KBM-7 (cell line): ENCODE data around the gene BNC2.

Experiments used
- DNase-seq: peaks from one replicate; pipeline ENCODE4 v3.0.0-alpha.2; 2015
- in situ Hi-C: fragments of 300-500 bp; cut with MboI; formaldehyde crosslinking; loops from 2 replicates; pipeline ENCODE4 v1.14.3; 2020; ENCODE audit warnings: low sequenced_read_pairs, low pct_unique_long_range_greater_than_20kb, mixed read lengths

BNC2 gene

DNA sequence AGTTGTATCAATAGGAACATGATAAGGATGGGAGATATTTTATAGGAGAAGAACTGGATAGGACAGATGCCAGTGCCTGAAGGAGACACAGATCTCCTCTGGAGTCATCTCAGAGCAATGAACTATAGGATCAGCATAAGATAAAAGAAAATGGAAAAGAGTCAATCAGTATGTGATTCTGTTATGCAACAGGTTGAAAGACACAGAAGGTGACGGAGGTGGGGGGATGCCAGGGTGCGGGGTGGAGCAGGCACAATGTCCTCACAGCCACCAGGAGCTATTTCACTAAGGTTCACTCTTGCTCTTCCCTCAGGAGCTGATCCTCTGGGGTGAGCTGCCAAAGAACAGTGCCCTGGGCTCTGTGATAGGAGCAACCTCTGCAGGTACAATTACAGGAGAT is 179.8 kb downstream of the BNC2 start:
- in situ Hi-C loops: no loop called here

DNA sequence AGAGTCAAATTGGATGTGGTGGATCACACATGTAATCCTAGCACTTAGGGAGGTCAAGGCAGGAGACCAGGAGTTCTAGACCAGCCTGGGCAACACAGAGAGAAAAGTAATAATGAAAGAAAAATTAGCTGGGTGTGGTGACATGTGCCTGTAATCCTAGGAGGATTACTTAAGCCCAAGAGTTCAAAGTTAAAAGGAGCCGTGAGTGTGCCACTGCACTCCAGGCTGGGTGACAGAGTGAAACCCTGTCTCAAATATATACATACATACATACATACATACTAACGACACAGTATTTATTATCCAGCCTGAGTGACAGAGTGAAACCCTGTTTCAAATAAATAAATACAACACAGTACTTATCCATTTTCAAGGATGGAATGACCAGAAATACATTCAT is 180.3 kb downstream of the BNC2 start:
- in situ Hi-C loops: no loop called here
- no peak for DNase-seq

More for the DNA sequence above, 179.8 kb downstream of the BNC2 start:
- DNase-seq: no peak

DNA sequence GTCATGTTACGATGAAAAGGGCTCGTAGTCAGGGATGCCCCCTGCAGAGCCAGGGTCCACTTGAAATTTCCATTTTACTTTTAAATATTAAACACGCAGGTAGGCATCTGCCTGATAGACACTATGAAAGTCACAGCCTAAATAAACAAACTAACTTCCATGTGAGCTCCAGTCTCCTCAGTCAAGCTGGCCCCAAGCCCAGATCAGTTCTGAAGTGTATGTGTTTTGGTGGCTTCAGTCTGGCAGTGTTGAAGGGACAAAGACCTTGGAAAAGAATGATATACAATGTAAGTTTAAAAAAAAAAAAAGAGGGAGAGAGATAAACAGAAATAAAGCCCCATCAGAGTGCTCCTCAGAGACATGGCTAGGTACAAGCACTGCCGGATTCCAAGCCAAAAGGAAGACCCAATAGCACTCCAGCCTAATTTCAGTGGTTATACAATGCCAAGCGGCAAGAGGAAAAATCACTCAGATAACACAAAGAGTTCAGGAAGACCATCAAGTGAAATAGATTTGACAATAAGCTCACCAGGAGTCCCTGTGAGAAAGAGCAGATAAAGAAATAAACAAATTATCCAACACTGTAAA is 181.0 kb downstream of the BNC2 start:
- DNase-seq: no peak
- in situ Hi-C loops: no loop called here

DNA sequence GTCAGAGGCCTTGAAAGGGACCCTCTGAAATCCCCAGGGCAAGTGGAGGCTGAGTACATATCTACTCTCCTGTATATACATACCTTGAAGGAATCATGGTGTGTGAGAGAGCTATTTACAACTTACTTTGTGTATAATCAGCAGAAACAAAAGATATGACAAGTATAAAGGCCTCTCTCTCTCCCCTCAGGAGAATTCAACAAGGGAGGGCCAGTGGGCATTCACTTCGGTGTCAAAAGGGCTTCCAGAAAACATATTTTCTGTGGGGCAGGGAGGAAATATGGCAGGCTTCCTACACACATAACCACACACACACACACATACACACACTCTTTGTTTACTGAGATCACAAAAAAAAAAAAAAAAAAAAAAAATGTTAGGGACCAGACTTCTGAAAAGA is 181.7 kb downstream of the BNC2 start:
- no peak for DNase-seq
- in situ Hi-C loops: no loop called here

DNA sequence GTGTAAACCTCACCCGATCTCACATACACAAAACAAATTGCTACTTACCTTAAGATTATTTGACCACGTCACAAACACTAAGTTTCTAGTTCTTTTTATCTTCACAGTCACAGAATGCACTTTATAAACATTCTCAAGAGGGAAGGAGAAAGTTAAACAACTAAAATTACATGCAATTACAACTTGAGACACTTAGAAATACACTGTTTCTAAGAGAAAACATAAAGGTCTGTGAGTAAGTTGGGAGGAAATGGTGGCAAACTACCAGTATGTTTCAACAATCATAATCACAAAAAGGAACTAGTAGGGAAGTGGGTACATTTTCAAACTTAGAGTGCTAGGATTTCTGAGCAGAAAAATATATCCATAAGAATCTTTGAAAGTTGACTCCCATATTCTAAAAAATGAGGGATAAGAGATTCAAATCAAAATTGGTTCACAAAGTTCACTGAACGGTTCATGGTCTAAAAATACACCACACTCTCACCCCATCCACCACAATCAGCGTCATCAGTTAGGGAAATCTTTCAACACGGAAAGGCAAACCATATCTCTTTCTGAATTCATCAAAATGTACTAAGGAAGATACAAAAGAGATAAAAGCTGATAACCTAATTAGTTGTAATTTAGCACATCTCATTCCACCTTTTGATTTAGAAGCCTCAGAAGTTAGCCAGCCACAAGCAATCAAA is 182.6 kb downstream of the BNC2 start:
- DNase-seq: no peak
- in situ Hi-C loops: no loop called here

DNA sequence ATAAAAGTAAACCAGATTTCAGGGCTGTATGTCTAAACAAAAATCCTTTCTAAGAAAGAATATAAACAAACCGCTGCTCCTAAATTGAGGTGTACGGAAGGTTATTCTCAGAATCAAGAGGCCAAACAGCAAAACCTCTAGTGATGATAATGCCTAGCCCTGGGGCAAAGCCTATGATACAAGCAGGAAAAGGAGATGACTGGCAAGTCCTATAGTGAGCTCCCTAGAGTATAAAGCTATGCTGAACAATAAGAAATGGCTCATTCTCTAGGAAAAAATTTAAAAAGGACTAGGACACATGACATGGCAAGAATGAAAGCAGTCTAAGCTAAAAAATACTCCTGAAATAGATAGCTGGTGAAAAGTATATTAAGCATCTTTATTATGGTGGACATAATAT is 187.1 kb downstream of the BNC2 start:
- no peak for DNase-seq
- in situ Hi-C loops: no loop called here

DNA sequence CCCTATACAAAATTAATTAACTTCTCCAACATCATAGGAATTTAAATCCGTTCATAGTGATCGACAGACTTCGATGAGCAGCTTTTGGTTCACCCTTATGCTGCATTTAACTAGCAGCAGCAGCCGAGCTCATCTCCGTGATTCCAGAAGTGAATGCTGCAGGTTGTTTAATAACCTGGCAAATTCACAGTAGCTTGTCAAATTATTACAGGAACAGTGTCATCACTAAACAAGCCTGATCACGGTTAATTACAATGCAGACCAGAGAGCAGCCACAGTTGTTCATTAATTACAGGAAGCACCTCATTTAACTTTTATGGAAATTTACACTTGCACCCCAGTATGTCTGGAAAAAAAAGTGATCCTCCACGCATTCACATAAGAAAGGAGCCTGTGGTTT is 188.2 kb downstream of the BNC2 start:
- in situ Hi-C loops: no loop called here
- DNase-seq: no peak

DNA sequence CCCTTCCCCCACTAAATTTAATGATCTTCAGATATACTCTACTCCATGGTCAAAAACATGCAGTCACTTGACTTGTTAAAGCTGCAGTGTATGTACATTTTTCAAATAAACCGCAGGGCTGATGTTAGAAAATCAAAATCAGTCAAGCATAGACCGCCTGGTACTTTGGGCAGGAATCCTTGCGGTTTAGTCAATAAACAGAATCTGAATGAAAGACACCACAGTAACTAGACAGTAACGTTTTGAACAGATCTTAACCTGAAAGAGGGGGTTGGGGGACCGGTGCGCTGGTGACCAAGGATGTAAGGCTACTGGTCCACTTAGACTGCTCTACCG is 188.8 kb downstream of the BNC2 start:
- DNase-seq: no peak
- in situ Hi-C loops: no loop called here

DNA sequence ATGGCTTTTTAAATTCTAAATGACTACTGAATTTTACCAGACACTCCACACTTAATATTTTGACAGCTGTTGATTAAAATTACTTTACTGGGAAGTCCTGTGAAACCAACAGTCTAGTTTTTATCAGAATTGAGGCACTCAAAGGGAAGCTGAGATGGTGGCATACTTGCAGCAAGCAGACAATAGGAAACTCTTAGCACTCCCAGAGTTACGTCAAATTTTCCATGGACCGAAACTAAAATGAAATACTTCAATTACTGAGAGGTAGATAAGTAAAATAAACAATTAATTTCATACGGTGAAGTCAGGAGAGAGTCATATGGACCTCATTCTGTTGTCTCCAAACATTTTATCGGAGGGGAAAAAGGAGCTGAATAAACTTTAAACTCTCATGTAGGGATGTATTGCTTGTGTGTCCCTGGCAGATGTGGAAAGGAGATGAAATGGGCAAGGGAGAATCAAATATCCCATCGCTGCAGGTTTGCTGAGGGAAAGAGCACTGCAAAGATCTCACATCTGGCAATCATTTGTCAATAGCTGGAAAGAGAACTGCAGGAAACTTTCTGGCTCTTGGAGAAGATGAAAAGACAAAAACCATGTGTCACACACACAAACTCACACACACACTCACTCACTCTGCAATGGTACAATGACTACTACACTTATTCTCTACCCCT is 189.4 kb downstream of the BNC2 start:
- in situ Hi-C loops: no loop called here
- no peak for DNase-seq

DNA sequence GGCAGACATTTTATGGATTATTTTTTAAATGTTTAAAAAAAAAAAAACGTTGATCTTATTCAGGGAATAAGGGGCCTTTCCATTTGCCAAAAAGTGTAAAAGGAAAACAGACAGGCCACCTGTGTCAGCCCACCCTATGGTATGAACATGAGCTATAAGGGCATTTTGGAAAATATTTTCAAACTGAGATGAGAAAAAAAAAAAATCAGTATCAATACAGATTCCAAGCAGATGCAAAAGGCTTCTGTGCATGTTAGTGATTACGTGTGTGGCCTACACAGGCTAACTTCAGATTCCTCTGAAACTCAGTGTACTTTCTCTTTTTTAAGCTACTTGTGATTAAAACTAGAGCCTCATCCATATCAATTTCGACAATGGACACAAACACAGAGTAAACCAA is 189.9 kb downstream of the BNC2 start:
- in situ Hi-C loops: no loop called here
- DNase-seq: no peak

DNA sequence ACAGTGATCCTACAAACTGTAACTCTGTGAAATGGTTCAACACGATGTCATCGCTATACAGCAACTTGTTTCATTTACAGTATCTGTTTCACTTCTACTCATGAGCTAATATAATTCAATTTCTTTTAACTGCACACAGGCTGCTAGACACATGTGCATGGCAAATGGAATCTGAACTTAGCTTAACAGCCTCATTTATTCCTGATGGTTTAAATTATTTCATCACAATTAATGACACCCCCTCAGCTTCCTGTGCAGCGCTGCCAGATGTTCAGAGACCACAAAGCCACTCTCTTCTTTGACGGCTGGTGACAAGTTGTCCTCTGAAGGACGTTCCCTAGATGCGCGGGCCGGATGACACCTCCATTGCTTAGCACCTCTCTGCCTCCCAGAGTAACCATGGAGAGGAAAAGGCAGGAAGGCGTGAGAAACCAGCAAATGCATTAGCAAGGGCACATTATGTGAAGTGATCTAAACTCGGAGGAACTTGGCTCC is 191.1 kb downstream of the BNC2 start:
- no peak for DNase-seq
- in situ Hi-C loops: no loop called here

DNA sequence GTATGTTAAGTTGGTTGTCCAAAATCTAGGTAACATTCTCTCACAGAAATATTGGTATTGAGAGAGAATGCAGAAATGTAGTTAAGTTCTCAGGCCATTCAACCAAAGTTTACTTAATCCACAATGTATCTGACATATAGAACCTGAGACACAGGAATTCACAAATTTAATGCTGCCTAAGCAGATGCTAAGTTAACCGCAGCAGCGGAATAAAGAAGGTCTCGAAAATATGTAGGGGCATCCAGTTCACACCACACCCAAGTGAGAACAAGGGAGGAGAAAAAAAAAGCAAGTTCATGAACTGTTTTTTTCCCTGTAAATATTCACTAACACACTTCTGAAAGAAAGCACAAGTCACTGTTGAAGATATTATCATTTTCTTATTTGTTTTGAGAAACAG is 194.0 kb downstream of the BNC2 start:
- no peak for DNase-seq
- in situ Hi-C loops: no loop called here

DNA sequence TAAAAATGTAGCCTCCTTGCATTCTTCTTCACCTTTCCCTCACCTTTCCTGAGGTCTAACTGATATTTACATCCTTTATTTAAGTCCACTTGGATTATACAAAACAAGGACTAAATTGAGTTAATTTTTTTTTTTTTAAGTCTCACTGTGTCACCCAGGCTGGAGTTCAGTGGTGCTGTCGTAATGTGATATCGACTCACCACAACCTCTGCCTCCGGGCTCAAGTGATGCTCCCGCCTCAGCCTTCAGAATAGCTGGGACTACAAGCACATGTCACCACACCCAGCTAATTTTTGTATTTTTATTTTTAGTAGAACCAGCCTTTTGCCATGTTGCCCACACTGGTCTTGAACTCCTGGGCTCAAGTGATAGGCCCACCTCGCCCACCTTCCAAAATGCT is 195.3 kb downstream of the BNC2 start:
- in situ Hi-C loops: no loop called here
- DNase-seq: no peak

DNA sequence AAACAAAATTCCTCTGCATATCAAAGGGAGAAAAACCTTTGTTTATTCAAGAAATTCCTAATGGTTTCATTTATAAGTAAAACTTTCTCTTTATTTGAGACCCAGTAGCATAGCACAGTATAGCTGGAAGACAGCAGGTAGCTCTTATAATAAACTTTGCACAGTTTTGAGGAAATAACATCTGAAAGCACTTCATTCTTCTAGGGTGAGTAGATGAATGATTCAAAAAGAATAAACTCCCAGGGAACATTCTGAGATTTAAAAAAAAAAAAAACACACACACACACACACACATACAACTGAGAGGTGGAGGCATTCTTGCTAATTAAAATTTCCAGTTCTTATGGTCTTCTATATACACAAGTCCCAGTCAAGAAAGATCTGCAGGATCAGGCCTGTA is 197.3 kb downstream of the BNC2 start:
- in situ Hi-C loops: no loop called here
- no peak for DNase-seq

DNA sequence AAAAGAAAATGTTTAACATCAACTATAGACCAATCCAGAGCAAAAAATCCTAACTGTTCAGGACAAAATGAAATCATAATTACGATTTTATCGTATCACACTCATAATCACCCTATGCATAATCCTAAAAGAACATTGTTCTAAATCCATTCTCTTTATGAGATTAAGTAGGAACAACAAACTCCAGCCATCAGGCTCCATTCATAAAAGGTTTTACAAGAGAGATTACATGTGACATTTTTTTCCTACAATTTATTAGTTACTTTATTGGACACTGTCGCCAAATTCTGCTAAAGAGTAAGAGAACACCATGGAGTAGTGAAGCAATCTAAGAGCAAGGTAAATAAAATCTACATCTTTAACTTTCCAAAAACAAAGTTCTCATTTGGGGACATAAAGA is 198.0 kb downstream of the BNC2 start:
- DNase-seq: no peak
- in situ Hi-C loops: no loop called here

DNA sequence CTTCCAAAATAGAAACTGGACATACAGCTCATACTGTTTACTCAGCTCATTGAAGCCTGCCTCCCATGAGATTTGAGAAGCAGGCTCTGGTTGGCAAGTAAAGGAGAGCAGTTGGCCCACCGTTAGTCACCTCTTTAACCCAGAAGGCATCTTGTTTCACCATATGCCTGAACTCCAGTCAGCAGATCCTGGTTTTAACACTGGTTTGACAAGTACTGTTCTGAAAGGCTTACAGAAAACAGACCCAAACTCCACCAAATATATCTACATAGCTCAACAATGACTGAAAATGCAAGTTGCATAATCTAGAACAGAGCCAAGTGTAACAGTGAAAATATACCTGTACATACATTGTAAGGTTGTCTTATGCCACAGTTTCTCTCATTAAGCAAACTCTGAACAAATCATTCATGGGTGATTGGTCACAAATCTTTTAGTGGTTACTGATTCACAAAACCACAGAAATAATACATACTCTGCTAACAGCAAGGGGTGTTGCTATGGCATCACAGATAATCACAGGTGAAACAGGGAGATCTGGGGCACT is 198.8 kb downstream of the BNC2 start:
- in situ Hi-C loops: no loop called here
- no peak for DNase-seq

DNA sequence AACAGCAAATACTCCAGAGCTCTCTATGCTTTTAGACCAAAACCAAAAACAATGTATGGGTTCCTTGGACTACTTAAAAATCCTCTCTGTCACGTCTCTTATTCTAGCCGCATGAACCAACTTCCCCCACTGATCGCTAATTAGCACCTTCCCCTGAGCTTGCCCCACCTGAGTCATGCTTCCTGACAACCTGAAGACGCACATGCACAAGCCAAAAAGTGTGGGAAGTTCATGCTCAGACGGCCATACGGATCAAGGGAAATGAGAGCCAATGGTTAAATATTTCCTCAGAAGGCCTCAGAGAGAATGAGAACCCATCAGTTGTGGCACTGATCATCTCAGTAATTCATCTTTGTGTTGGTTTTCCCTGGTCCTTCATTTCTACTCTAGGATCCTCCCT is 199.7 kb downstream of the BNC2 start:
- no peak for DNase-seq
- in situ Hi-C loops: no loop called here

DNA sequence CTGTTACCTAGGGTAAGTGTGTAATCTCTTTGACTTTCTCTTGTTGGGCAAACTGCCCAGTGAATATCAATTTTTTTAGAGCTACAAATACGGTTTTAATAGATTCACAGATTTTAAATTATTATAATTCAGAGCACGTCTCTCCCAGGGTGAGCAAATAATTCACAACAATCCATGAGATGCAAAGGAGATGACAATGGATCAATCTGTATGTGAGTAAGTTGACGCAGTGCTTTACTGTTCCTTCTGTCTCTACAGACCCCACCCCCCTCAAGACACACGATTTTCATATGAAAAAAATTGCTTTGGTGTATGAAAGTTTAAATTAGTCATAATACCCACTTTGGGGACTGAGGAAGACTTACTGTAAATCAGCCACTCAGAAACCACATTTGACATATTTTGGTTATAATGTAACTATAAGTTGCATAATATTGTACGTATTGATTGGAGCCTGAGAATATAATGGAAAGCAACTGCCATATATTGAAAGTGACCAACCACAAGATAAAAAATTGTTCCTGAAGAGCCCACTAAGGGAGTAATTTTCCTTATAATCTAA is 201.7 kb downstream of the BNC2 start:
- no peak for DNase-seq
- in situ Hi-C loops: no loop called here

DNA sequence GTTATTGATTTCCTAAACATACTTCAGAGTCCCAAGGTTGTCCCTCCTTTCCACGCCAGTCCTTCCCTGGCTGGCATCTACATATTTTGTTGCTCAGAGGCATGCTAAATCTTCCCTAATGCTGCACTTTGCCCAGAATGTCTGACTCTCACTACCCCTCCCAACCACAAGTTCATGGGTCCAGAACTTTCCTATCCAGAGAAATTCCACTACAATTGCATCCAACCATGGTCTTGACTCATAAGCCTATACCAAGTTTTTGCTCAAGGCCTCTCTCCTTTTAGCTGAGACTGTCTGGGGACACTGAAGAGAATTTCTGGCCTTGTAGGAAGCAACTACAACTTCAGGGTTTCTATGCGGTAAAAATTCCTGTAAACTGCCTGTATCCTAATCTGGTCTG is 206.3 kb downstream of the BNC2 start:
- in situ Hi-C loops: no loop called here
- DNase-seq: no peak

DNA sequence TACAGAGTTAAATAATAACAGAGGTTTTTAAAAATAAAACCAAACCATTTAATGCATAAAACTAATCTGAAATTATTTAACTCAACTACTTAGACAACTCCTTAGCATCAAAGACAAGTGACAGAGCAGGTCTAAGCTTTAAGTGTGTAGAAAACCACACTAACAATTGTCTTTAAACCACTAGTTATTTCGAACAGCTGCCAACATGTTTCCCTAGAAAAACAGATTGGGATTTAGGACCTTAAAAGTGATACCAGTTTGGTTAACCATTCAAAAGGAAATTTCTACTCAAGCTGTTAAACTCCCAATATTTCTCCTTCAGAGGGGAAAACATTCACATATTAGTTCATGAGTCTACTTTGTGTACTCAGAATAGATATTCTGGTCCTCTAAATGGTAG is 208.7 kb downstream of the BNC2 start:
- in situ Hi-C loops: no loop called here
- DNase-seq: no peak
